ENCODE results near the gene SMAD6. TPM values are rescaled to one million over a fixed set of nuclear protein-coding genes. Genes with fewer than 3 reads are reported as not detected.
A peak's percentile ranks its signal among the peaks of the same experiment; 100 is the strongest.

Gene SMAD6
- total RNA-seq, 1 donor from 2014 or later: 1.9 TPM

DNA sequence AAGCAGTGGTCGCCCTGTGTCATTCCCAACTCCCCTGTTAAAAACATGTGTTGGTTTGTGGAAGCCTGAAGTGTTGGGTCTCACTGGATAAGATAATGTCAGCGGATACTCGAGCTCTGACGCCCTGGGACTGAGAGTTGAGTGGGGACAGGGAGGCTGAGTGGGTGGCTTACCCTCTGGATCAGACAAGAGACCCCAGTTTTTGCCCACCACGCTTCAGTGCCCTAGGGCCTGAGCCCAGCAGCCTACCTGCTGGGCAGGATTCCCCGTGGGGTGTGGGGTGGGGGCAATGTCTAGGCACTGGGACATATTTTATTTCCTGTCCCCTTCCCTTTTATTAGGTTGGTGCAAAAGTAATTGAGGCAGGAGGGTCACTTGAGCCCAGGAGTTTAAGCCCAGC, 75.0 kb downstream of the SMAD6 start:
- no peak for DNase-seq

DNA sequence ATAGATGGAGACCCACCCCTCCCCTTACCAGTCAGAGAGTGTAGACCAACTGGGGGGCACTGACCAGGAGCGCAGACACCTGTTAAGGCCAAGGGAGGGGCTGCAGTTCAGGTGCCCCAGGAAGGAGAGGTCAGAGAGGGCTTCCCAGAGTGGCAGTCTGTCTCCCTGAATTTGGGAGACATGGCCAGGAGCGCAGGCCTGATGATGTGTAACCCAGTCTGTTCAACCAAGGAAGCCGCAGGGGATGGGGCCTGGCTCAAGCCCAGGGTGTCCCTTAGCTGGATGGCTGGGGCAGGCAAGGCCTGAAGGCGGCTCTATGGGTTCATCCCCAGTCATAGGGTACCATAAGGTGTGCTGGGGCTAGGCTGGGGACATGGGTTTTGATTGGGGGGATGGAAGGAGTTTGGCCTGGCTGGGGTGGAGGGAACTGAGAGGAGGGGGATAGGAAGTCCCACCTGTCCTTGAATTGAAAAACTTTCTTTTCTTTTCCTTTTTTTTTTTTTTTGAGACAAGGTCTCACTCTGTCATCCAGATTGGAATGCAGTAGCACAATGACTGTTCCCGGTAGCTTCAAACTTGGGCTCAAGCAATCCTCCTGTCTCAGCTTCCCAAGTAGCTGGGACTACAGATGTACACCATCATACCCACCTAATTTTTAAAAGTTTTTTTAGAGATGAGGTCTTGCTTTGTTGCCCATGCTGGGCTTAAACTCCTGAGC, 75.7 kb downstream of the SMAD6 start:
- DNase-seq: no peak

- DNase-seq: no peak
These were observed 76.3 kb downstream of the SMAD6 start for GRCh38 chr15:66778314-66778665.

DNA sequence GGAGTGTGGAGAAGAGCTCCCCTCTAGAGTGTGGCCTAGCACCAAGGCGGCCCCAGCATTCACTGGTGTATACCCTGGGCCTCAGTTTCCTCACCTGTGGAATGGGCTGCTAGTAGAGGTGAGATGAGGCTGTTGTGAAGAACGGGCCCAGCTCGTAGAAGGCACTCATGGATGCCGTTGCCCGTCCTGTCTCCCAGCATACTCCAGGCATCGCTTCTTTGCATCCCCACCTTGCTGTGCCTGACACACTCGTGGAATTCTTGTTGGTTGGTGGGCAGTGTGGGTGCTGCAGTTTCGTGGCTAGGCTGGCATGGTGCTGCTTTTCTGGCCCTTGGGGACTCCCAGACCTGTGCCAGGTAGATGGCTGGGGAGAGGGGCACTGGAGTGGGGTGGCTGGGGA, 76.7 kb downstream of the SMAD6 start:
- no peak for DNase-seq

DNA sequence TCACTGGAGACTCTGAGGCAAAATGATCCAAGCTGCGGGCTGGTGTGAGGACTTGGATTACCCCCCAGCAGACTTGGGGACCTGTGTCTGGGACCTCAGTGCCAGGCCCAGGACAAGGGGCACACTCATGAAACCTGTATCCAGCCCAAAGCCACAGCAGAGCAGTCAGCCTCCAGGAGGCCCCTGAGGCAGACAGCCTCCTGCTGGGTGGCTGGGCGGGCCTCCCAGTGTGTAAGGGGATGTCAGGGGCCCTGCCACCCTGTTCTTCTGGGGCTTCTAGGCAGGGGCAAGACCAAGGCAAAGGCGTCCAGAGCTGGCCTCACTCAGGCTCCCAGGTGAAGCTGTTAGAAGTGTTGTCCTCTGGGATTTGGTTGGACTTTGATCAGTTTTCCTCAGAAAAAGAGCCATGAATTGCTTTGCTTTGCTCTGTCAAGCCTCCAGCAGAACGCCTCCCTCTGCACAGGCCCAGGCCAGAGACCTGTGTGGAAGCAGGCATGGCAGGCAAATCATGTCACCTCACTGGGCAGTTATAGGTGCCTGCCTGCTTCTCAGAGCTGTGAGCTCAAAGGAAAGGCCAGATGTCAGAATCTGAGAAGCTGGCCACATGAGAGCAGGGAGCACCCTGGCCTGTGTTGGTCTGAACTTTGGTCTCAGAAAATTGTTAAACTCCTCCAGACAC, 77.4 kb downstream of the SMAD6 start:
- DNase-seq: no peak

GRCh38 chr15:66780172-66780972, 78.3 kb downstream of the SMAD6 start:
- peak; percentile 32 for DNase-seq

GRCh38 chr15:66780973-66781718, 79.1 kb downstream of the SMAD6 start:
- DNase-seq: no peak

GRCh38 chr15:66782785-66783184, 80.7 kb downstream of the SMAD6 start:
- no peak for DNase-seq

DNA sequence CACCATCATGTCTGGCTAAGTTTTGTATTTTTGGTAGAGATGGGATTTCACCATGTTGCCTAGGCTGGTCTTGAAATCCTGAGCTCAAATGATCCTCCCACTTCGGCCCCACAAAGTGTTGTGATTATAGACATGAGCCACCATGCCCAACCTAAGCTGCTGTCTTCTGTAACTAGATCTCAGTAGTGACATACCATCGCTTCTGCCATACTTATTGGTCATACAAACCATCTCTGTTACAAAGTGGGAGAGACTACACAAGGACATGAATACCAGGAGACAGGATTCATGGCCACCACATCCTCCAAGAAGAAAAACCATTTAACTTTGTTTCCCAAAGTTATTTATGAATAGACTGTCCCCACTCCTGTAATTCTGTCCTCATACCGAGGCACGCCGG, 81.3 kb downstream of the SMAD6 start:
- no peak for DNase-seq

GRCh38 chr15:66783725-66784124, 81.7 kb downstream of the SMAD6 start:
- no peak for DNase-seq

GRCh38 chr15:66784174-66784573, 82.1 kb downstream of the SMAD6 start:
- DNase-seq: no peak

DNA sequence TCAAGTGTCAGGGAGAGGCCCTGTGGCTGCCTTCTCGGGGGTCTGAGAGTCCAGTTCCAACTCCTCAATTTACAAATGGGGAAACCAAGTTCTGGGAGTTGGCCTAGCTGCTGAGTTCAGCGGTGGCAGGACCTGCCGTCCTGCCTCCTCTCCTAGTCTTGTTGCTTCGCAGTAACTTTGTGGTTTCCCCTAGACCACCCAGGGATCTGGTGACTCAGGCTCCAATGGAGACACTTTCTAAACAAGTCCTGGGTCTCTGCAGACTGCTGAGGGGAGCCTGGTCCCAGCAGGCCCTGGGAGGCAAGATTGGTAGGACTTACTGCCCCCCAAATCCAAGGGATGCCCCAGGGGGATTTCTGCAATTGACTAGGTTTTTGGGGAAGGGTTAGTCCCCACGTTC, 83.6 kb downstream of the SMAD6 start:
- DNase-seq: no peak

- DNase-seq: no peak
These were observed 84.2 kb downstream of the SMAD6 start for GRCh38 chr15:66786222-66786621.

GRCh38 chr15:66786708-66787488, 84.9 kb downstream of the SMAD6 start:
- DNase-seq: no peak

DNA sequence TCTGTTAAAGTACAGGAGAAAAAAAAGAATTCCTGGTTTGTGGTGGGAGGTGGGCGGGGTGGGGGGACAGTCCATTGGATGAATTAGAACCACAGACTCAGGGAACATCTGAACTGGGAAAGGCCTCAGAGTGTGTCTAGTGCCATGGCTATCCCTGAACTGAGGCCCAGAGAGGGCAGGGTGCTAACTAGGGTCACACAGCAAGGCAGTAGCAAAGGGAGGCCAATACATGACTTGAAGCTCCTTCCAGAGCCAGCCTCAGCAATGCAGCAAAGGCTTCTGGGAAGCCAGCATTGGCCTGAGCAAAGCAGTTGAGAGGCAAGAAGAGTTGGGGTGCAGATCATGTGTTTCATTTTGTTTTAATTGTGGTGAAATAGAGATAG, 85.4 kb downstream of the SMAD6 start:
- no peak for DNase-seq

- DNase-seq: no peak
These were observed 86.0 kb downstream of the SMAD6 start for GRCh38 chr15:66788024-66788423.

- no peak for DNase-seq
These were observed 87.3 kb downstream of the SMAD6 start for GRCh38 chr15:66789029-66790025.

GRCh38 chr15:66795851-66796250, 93.8 kb downstream of the SMAD6 start:
- no peak for DNase-seq

DNA sequence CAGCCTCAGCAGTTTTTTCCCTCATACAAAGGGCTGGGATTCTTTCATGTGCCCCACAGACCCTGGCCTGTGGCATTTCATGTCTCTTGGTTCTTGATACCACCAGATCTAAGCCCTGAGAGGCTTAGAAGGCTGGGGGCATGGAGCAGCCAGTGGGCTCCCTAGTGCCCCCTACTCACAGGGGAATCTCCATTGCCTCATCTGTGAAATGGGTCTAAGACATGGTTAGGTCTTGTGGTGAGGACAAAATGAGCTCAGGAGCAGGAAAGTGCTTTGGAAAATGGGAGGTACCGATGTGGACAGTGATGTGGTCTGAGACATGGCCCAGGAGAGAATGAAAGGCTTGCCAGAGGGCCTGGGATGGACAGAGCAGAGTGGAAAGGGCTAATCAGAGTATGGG, 94.3 kb downstream of the SMAD6 start:
- DNase-seq: no peak

- no peak for DNase-seq
These were observed 95.9 kb downstream of the SMAD6 start for GRCh38 chr15:66797921-66798320.
